Ishikawa (cell line): ENCODE results near the gene SIAH2.

Experiments used
- CEBPB ChIP-seq: IDR thresholded peaks from 2 replicates; pipeline ENCODE4 v1.6.1; 2012
- CREB1 ChIP-seq: IDR thresholded peaks from 2 replicates; pipeline ENCODE4 v1.6.1; 2012; ENCODE audit warnings: low read depth
- EGR1 ChIP-seq: IDR thresholded peaks from 2 replicates; pipeline ENCODE4 v1.6.1; 2012
- EP300 ChIP-seq: IDR thresholded peaks from 2 replicates; pipeline ENCODE4 v1.6.1; 2012; ENCODE audit warnings: borderline replicate concordance
- FOXM1 ChIP-seq: IDR thresholded peaks from 2 replicates; pipeline ENCODE4 v1.6.1; 2012; ENCODE audit warnings: low read depth, borderline replicate concordance
- NFIC ChIP-seq: IDR thresholded peaks from 2 replicates; pipeline ENCODE4 v1.6.1; 2012
- RAD21 ChIP-seq: IDR thresholded peaks from 2 replicates; pipeline ENCODE4 v1.6.1; 2012; ENCODE audit warnings: low read depth
- TAF1 ChIP-seq: IDR thresholded peaks from 2 replicates; pipeline ENCODE4 v1.6.1; 2012; ENCODE audit warnings: low read depth, mild to moderate bottlenecking
- TCF12 ChIP-seq: IDR thresholded peaks from 2 replicates; pipeline ENCODE4 v1.6.1; 2012; ENCODE audit warnings: low read depth
- TEAD4 ChIP-seq: IDR thresholded peaks from 2 replicates; pipeline ENCODE4 v1.6.1; 2012
- YY1 ChIP-seq: IDR thresholded peaks from 2 replicates; pipeline ENCODE4 v1.6.1; 2012; ENCODE audit warnings: low read depth
- ZBTB7A ChIP-seq: IDR thresholded peaks from 2 replicates; pipeline ENCODE4 v1.6.1; 2012; ENCODE audit warnings: low read depth
- TF ChIP-seq, protein P1 (sequence below): IDR thresholded peaks from 2 replicates; pipeline ENCODE4 v1.6.1; 2012
- TF ChIP-seq, protein P2 (sequence below): IDR thresholded peaks from 2 replicates; pipeline ENCODE4 v1.6.1; 2012
- TF ChIP-seq, protein P3 (sequence below): IDR thresholded peaks from 2 replicates; pipeline ENCODE4 v1.6.1; 2012; ENCODE audit warnings: low read depth, mild to moderate bottlenecking

SIAH2 gene

DNA sequence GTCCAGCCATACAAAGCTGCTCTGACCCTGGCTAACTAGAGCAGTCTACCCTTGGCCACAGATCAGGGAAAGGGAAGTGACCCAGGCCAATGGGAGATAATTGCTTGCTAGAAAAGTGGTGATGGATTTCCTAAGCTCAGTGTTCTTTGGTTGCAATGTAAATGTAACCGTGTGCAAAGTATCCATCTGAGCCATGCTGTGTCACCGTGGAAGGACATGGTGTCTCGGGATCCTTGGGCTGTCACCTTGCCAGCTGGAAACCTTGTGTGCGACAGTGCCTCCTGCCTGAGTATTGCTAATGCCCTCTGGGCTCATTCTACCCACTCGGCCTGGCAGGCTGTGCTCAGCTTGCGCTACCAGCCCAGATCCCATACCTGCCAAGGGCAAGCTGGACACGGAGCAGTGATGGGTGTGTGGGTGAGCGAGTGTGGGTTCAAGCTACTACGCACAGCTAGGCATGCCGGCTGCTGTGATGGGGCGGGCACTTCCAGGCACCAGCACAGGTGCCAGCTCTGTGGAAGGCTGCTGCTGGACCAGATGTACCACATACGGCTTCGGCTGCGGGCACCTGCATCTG is 10.7 kb upstream of the SIAH2 start:
- TF ChIP-seq TAF1: no peak
- no peak for TF ChIP-seq TCF12
- no peak for TF ChIP-seq NFIC
- no peak for TF ChIP-seq CEBPB
- TF ChIP-seq EP300: no peak
- no peak for TF ChIP-seq CREB1
- no peak for TF ChIP-seq RAD21
- TF ChIP-seq, protein P1, sequence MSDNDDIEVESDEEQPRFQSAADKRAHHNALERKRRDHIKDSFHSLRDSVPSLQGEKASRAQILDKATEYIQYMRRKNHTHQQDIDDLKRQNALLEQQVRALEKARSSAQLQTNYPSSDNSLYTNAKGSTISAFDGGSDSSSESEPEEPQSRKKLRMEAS: no peak
- TF ChIP-seq FOXM1: no peak
- TF ChIP-seq, protein P2, sequence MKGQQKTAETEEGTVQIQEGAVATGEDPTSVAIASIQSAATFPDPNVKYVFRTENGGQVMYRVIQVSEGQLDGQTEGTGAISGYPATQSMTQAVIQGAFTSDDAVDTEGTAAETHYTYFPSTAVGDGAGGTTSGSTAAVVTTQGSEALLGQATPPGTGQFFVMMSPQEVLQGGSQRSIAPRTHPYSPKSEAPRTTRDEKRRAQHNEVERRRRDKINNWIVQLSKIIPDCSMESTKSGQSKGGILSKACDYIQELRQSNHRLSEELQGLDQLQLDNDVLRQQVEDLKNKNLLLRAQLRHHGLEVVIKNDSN: no peak
- TF ChIP-seq, protein P3, sequence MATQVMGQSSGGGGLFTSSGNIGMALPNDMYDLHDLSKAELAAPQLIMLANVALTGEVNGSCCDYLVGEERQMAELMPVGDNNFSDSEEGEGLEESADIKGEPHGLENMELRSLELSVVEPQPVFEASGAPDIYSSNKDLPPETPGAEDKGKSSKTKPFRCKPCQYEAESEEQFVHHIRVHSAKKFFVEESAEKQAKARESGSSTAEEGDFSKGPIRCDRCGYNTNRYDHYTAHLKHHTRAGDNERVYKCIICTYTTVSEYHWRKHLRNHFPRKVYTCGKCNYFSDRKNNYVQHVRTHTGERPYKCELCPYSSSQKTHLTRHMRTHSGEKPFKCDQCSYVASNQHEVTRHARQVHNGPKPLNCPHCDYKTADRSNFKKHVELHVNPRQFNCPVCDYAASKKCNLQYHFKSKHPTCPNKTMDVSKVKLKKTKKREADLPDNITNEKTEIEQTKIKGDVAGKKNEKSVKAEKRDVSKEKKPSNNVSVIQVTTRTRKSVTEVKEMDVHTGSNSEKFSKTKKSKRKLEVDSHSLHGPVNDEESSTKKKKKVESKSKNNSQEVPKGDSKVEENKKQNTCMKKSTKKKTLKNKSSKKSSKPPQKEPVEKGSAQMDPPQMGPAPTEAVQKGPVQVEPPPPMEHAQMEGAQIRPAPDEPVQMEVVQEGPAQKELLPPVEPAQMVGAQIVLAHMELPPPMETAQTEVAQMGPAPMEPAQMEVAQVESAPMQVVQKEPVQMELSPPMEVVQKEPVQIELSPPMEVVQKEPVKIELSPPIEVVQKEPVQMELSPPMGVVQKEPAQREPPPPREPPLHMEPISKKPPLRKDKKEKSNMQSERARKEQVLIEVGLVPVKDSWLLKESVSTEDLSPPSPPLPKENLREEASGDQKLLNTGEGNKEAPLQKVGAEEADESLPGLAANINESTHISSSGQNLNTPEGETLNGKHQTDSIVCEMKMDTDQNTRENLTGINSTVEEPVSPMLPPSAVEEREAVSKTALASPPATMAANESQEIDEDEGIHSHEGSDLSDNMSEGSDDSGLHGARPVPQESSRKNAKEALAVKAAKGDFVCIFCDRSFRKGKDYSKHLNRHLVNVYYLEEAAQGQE: no peak
- TF ChIP-seq ZBTB7A: no peak
- TF ChIP-seq YY1: no peak
- TF ChIP-seq TEAD4: no peak

DNA sequence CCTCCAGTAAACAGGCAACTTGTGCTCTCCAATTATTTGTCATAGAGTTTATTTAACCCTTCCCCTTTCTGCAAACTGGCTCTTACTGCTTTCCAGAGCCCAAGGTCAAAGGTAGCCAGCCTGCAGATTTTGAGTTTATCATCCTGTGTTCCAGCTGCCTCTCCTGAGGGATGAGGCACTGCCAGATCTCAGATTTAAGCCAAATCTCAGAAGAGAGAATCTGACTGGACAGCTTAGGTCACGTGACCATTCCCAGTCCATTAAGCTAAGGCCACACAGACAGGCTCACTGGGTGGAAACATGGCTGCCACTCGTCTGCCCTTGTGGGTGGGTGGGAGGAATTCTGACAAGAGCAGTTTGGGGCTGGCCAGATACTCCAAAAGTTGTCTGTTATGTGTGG is 8.6 kb upstream of the SIAH2 start:
- TF ChIP-seq CREB1: no peak
- TF ChIP-seq YY1: 0 out of 2 replicates have a peak, but pooled peaks have one; percentile 18
- no peak for TF ChIP-seq FOXM1
- TF ChIP-seq ZBTB7A: no peak
- TF ChIP-seq, protein P2: peak; percentile 75
- TF ChIP-seq CEBPB: no peak

GRCh38 chr3:150770681-150771080 is 7.7 kb upstream of the SIAH2 start:
- TF ChIP-seq CREB1 (no peak), ZBTB7A (no peak), TCF12 (no peak), TAF1 (no peak), CEBPB (no peak), RAD21 (no peak), YY1 (no peak), EP300 (no peak), TEAD4 (no peak), NFIC (no peak)
- TF ChIP-seq, protein P1: no peak
- TF ChIP-seq, protein P3: no peak
- TF ChIP-seq, protein P2: no peak

DNA sequence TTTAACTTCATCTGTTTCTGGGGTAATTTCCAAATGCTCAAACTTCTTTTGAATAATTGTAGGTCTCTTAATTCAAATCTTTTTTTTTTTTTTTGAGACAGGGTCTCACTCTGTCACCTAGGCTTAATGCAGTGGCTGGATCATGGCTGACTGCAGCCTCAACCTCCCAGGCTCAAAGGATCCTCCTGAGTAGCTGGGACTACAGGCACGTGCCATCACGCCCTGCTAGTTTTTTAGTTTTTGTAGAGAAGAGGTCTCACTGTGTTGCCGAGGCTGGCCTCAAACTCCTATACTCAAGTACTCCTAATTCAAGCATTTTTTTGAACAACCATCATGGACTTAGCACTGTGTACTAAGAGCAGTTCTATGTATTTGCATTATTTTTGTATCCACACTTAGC is 3.8 kb upstream of the SIAH2 start:
- no peak for TF ChIP-seq ZBTB7A
- no peak for TF ChIP-seq CEBPB
- TF ChIP-seq TCF12: no peak
- no peak for TF ChIP-seq YY1
- TF ChIP-seq, protein P3: no peak
- no peak for TF ChIP-seq NFIC
- no peak for TF ChIP-seq TAF1
- no peak for TF ChIP-seq EP300
- TF ChIP-seq, protein P1: no peak
- no peak for TF ChIP-seq TEAD4
- no peak for TF ChIP-seq FOXM1
- TF ChIP-seq, protein P2: no peak
- no peak for TF ChIP-seq EGR1
- TF ChIP-seq CREB1: no peak
- TF ChIP-seq RAD21: no peak
